DOHH2 (cell line): ENCODE data around the gene ACSM3.

ENCODE experiments used
- H3F3A ChIP-seq: fragments of 200-600 bp; sonication (generic), shearing (Covaris generic); 2 replicates; pipeline ENCODE4 v1.6.0; 2016; ENCODE audit warnings: antibody characterized with exemption, mild to moderate bottlenecking; ENCODE audit not compliant: control insufficient read depth, insufficient read depth
- H3K27ac ChIP-seq: fragments of 200-600 bp; sonication (generic); 2 replicates; pipeline ENCODE4 v1.5.1; 2014; ENCODE audit warnings: low read depth, mild to moderate bottlenecking, low read length, moderate library complexity
- H3K27me3 ChIP-seq: fragments of 200-600 bp; sonication (generic); 2 replicates; pipeline ENCODE4 v1.6.1; 2014; ENCODE audit warnings: mild to moderate bottlenecking, low read length, mixed read lengths; ENCODE audit not compliant: control insufficient read depth
- H3K36me3 ChIP-seq: fragments of 200-600 bp; sonication (generic); 2 replicates; pipeline ENCODE4 v1.6.1; 2014; ENCODE audit warnings: mild to moderate bottlenecking, low read length, moderate library complexity, mixed read lengths; ENCODE audit not compliant: control insufficient read depth
- H3K4me1 ChIP-seq: fragments of 200-600 bp; sonication (generic); 2 replicates; pipeline ENCODE4 v1.6.1; 2014; ENCODE audit warnings: mild to moderate bottlenecking, low read length, mixed read lengths; ENCODE audit not compliant: control insufficient read depth
- H3K4me2 ChIP-seq: fragments of 200-600 bp; sonication (generic); 2 replicates; pipeline ENCODE4 v1.6.0; 2014; ENCODE audit warnings: mild to moderate bottlenecking, low read length, moderate library complexity
- H3K4me3 ChIP-seq: fragments of 200-600 bp; sonication (generic); 2 replicates; pipeline ENCODE4 v1.5.1; 2014; ENCODE audit warnings: mild to moderate bottlenecking, low read length, mixed read lengths
- H3K79me2 ChIP-seq: fragments of 200-600 bp; sonication (generic); 2 replicates; pipeline ENCODE4 v1.6.1; 2014; ENCODE audit warnings: mild to moderate bottlenecking, low read length, mixed read lengths; ENCODE audit not compliant: control insufficient read depth
- H3K9me2 ChIP-seq: fragments of 200-600 bp; sonication (generic); replicated peaks from 2 replicates; pipeline ENCODE4 v1.6.1; 2014; ENCODE audit warnings: mild to moderate bottlenecking, low read length, mixed read lengths; ENCODE audit not compliant: control insufficient read depth
- H3K9me3 ChIP-seq: fragments of 200-600 bp; sonication (generic); 2 replicates; pipeline ENCODE4 v1.6.1; 2014; ENCODE audit warnings: antibody characterized with exemption, low read length, mixed read lengths; ENCODE audit not compliant: control insufficient read depth, insufficient read depth
- H4K20me1 ChIP-seq: fragments of 200-600 bp; sonication (generic); 2 replicates; pipeline ENCODE4 v1.6.0; 2014; ENCODE audit warnings: low read depth, mild to moderate bottlenecking, antibody characterized with exemption, low read length, moderate library complexity; ENCODE audit not compliant: control insufficient read depth, insufficient read depth
- CTCF ChIP-seq: fragments of 200-600 bp; sonication (generic); IDR thresholded peaks from one replicate; pipeline ENCODE4 v1.5.1; 2014; ENCODE audit warnings: antibody characterized with exemption, mild to moderate bottlenecking, low read depth, low read length; ENCODE audit not compliant: poor library complexity, severe bottlenecking
- EZH2phosphoT487 ChIP-seq: fragments of 200-600 bp; sonication (generic); IDR thresholded peaks from 2 replicates; pipeline ENCODE4 v1.6.1; 2017; ENCODE audit warnings: borderline replicate concordance, mild to moderate bottlenecking, antibody characterized with exemption, low read length, moderate library complexity, mixed read lengths

ACSM3 gene

GRCh38 chr16:20746461-20746860, 17.4 kb upstream of the ACSM3 start:
- Histone ChIP-seq H3K27ac (no peak overlapping the region), H3K4me2 (no peak overlapping the region), H3K9me2 (no peaks in the 10 kb centered on the region), H3K27me3 (peaks cover 1% of the 10 kb centered on the region), H3K4me1 (peaks cover 4% of the 10 kb centered on the region; the same call in 1 of the 2 replicates), H3K9me3 (peaks cover 9% of the 10 kb centered on the region), H3F3A (no peaks in the 10 kb centered on the region), H3K4me3 (no peak overlapping the region), H3K36me3 (no peaks in the 10 kb centered on the region), H4K20me1 (no peaks in the 10 kb centered on the region), H3K79me2 (peaks cover 2% of the 10 kb centered on the region)
- no peak for TF ChIP-seq EZH2phosphoT487
- no peak for TF ChIP-seq CTCF

GRCh38 chr16:20747030-20747816, 16.6 kb upstream of the ACSM3 start:
- Histone ChIP-seq H3K27me3 (peaks cover 4% of the 10 kb centered on the region), H4K20me1 (no peaks in the 10 kb centered on the region), H3K4me3 (no peak overlapping the region), H3K36me3 (no peaks in the 10 kb centered on the region), H3K79me2 (no peaks in the 10 kb centered on the region), H3K4me1 (no peaks in the 10 kb centered on the region), H3K27ac (no peak overlapping the region), H3F3A (no peaks in the 10 kb centered on the region), H3K9me3 (peaks cover 9% of the 10 kb centered on the region), H3K4me2 (no peak overlapping the region), H3K9me2 (no peaks in the 10 kb centered on the region)
- TF ChIP-seq CTCF, result no peak
- TF ChIP-seq EZH2phosphoT487, result no peak

GRCh38 chr16:20749474-20749873, 14.3 kb upstream of the ACSM3 start:
- Histone ChIP-seq H3F3A (no peaks in the 10 kb centered on the region), H3K36me3 (no peaks in the 10 kb centered on the region), H3K9me2 (no peaks in the 10 kb centered on the region), H3K4me3 (no peak overlapping the region), H3K4me2 (no peak overlapping the region), H3K27ac (no peak overlapping the region), H3K27me3 (peaks cover 4% of the 10 kb centered on the region), H3K79me2 (no peaks in the 10 kb centered on the region), H4K20me1 (no peaks in the 10 kb centered on the region), H3K9me3 (peaks cover 9% of the 10 kb centered on the region), H3K4me1 (no peaks in the 10 kb centered on the region)
- TF ChIP-seq EZH2phosphoT487 (no peak), CTCF (no peak)
